Endothelial cell of umbilical vein (primary cell): ENCODE results near the gene TCN2.

Experiments
- CTCF ChIP-seq, 2 donors: IDR thresholded peaks; 1 replicate in 1 of 2; 2 replicates in 1 of 2; pipeline ENCODE4 v1.5.1; 2011; ENCODE audit warnings: low read length in 2 of 2, mild to moderate bottlenecking in 2 of 2, moderate library complexity in 2 of 2, control low read depth in 1 of 2, inconsistent platforms in 1 of 2, low read depth in 1 of 2; ENCODE audit not compliant: insufficient read depth in 1 of 2; ENCODE audit errors: extremely low read depth in 1 of 2
- GATA2 ChIP-seq: IDR thresholded peaks from 2 replicates; pipeline ENCODE4 v1.7.0; 2011; ENCODE audit warnings: low read depth, mild to moderate bottlenecking, moderate library complexity, mixed read lengths, low read length; ENCODE audit not compliant: insufficient read length, insufficient read depth
- MAX ChIP-seq: IDR thresholded peaks from 2 replicates; pipeline ENCODE4 v1.6.1; 2011; ENCODE audit not compliant: insufficient read depth, insufficient read length
- POLR2A ChIP-seq: IDR thresholded peaks from 2 replicates; pipeline ENCODE4 v1.6.1; 2012; ENCODE audit warnings: low read depth, mild to moderate bottlenecking, control low read depth, low read length
- POLR2AphosphoS5 ChIP-seq: IDR thresholded peaks from 2 replicates; pipeline ENCODE4 v1.6.1; 2012; ENCODE audit warnings: low read depth, mild to moderate bottlenecking, control low read depth, low read length, moderate library complexity; ENCODE audit not compliant: insufficient read depth

- TF ChIP-seq CTCF (IDR thresholded peaks at IDR 0.05; ENCODE audit: extremely low read depth in 1 of 2, insufficient read depth in 1 of 2, low read depth in 1 of 2, low read length in 2 of 2) (no peak), GATA2 (no peak), POLR2A (no peak), MAX (no peak), POLR2AphosphoS5 (no peak)
Measured at GRCh38 chr22:30614879-30615278, 7.9 kb downstream of the TCN2 start.
